GM13977 (cell line): ENCODE measurements around the gene CFAP97D2.

Experiments
- DNase-seq: peaks from one replicate; pipeline ENCODE4 v3.0.0; 2012; ENCODE audit warnings: low spot score
- CTCF ChIP-seq: IDR thresholded peaks from 2 replicates; pipeline ENCODE4 v1.5.1; 2012; ENCODE audit warnings: mild to moderate bottlenecking, control low read depth; ENCODE audit not compliant: insufficient read depth; ENCODE audit errors: extremely low read depth, missing control alignments
- in situ Hi-C: fragments of 300-500 bp; cut with MboI; formaldehyde crosslinking; loops from one replicate; pipeline ENCODE4 v1.12.0; 2022; ENCODE audit warnings: low sequenced_read_pairs, low pct_unique_long_range_greater_than_20kb, mixed read lengths, inconsistent platforms; ENCODE audit not compliant: unreplicated experiment

CFAP97D2 gene

GRCh38 chr13:114202581-114202980 is 23.5 kb downstream of the CFAP97D2 start:
- TF ChIP-seq CTCF = no peak
- no peak for DNase-seq
- in situ Hi-C loops = no loop called here

DNA sequence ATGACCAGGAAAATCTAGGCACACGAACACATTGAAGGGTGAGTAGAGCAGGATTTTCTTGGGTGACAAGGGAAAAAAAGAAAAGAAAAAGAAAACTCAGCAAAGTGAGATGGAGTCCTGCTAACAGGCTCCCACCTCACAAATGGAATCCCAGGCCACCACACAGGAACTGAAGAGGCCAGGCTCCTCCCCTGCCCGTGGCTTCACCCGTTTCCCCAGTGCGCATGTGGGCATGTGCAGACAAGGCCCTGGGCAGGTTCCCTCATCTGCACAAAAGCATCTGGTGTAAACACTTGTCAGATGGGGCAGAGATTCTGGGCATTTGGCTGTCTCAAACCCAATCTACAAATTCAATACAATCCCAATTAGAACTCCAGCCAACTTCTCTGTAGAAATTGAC is 24.5 kb downstream of the CFAP97D2 start:
- DNase-seq = no peak
- in situ Hi-C loops = no loop called here
- no peak for TF ChIP-seq CTCF

- in situ Hi-C loops = no loop called here
- TF ChIP-seq CTCF = no peak
- no peak for DNase-seq
Observed at GRCh38 chr13:114204894-114205293, 25.8 kb downstream of the CFAP97D2 start.

- in situ Hi-C loops = no loop called here
- TF ChIP-seq CTCF = no peak
Observed at GRCh38 chr13:114208134-114208533, 29.1 kb downstream of the CFAP97D2 start.

GRCh38 chr13:114211446-114212157 is 32.5 kb downstream of the CFAP97D2 start:
- TF ChIP-seq CTCF = no peak
- no peak for DNase-seq
- in situ Hi-C loops = no loop called here

More at GRCh38 chr13:114208134-114208533, 29.1 kb downstream of the CFAP97D2 start:
- DNase-seq = no peak

DNA sequence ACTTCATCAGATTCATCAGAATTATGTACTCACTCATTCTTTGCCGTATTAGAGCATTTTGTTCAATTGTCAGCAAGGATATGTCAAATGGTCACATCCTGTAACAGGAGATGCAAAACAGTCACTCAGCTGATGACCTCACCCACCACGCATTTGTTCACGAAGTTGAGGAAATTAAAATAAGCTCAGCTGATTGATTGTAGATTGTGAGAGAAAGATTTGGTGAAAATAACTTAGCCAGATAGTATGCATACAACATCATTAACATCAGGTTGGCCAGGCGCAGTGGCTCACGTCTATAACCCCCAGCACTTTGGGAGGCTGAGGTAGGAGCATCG is 33.1 kb downstream of the CFAP97D2 start:
- in situ Hi-C loops = no loop called here
- TF ChIP-seq CTCF = no peak
- no peak for DNase-seq

GRCh38 chr13:114213980-114214379 is 34.9 kb downstream of the CFAP97D2 start:
- TF ChIP-seq CTCF = no peak
- DNase-seq = no peak
- in situ Hi-C loops = no loop called here
